HEK293T (cell line): Measurements from ENCODE around the gene ARRDC3.
A peak's percentile ranks its signal among the peaks of the same experiment; 100 is the strongest.

Source experiments
- CTCF ChIA-PET: fragments of 350-600 bp; formaldehyde crosslinking; extraction: SDS; loops from one replicate; lab custom pipeline; 2021; ENCODE audit warnings: antibody characterized with exemption, inconsistent platforms; lab: Yijun Ruan, JAX
- POLR2A ChIA-PET: fragments of 350-600 bp; formaldehyde crosslinking; extraction: SDS; loops from one replicate; lab custom pipeline; 2020; ENCODE audit warnings: antibody characterized with exemption, inconsistent platforms; lab: Yijun Ruan, JAX
- DNase-seq: peaks from one replicate; pipeline ENCODE4 v3.0.0; 2012; ENCODE audit warnings: mixed read lengths; ENCODE audit errors: extremely low spot score
- ARNT ChIP-seq: fragments of 450-650 bp; IDR thresholded peaks from 2 replicates; pipeline ENCODE4 v1.6.1; 2017; ENCODE audit warnings: mild to moderate bottlenecking
- BHLHE40 ChIP-seq: fragments of 450-650 bp; IDR thresholded peaks from 2 replicates; pipeline ENCODE4 v1.6.1; 2016; ENCODE audit warnings: mild to moderate bottlenecking, moderate library complexity, borderline replicate concordance
- CTBP1 ChIP-seq: fragments of 450-650 bp; IDR thresholded peaks from 2 replicates; pipeline ENCODE4 v1.6.1; 2016; ENCODE audit warnings: borderline replicate concordance
- ELF4 ChIP-seq: fragments of 450-650 bp; IDR thresholded peaks from 2 replicates; pipeline ENCODE4 v1.6.1; 2017; ENCODE audit warnings: antibody characterized with exemption
- FOXA1 ChIP-seq: fragments of 450-650 bp; IDR thresholded peaks from 2 replicates; pipeline ENCODE4 v1.6.1; 2016; ENCODE audit warnings: mild to moderate bottlenecking
- FOXK2 ChIP-seq: fragments of 450-650 bp; IDR thresholded peaks from 2 replicates; pipeline ENCODE4 v1.6.1; 2016; ENCODE audit warnings: mild to moderate bottlenecking
- FOXM1 ChIP-seq: fragments of 450-650 bp; IDR thresholded peaks from 2 replicates; pipeline ENCODE4 v1.6.1; 2017; ENCODE audit warnings: mild to moderate bottlenecking, borderline replicate concordance
- HDGF ChIP-seq: fragments of 450-650 bp; IDR thresholded peaks from 2 replicates; pipeline ENCODE4 v1.6.1; 2017; ENCODE audit warnings: antibody characterized with exemption, borderline replicate concordance
- L3MBTL2 ChIP-seq: fragments of 450-650 bp; conservative IDR thresholded peaks from 2 replicates; pipeline ENCODE4 v1.6.1; 2016; ENCODE audit warnings: mild to moderate bottlenecking
- LEF1 ChIP-seq: fragments of 450-650 bp; IDR thresholded peaks from 2 replicates; pipeline ENCODE4 v1.6.1; 2017; ENCODE audit warnings: mild to moderate bottlenecking, borderline replicate concordance
- NFRKB ChIP-seq: fragments of 450-650 bp; IDR thresholded peaks from 2 replicates; pipeline ENCODE4 v1.6.1; 2016; ENCODE audit warnings: mild to moderate bottlenecking, moderate library complexity
- PKNOX1 ChIP-seq: fragments of 450-650 bp; IDR thresholded peaks from 2 replicates; pipeline ENCODE4 v1.6.1; 2016
- SP1 ChIP-seq: fragments of 450-650 bp; IDR thresholded peaks from 2 replicates; pipeline ENCODE4 v1.6.1; 2017
- SUZ12 ChIP-seq: fragments of 450-650 bp; IDR thresholded peaks from 2 replicates; pipeline ENCODE4 v1.6.1; 2016; ENCODE audit warnings: mild to moderate bottlenecking
- TARDBP ChIP-seq: fragments of 450-650 bp; IDR thresholded peaks from 2 replicates; pipeline ENCODE4 v1.6.1; 2016
- ZNF384 ChIP-seq: fragments of 450-650 bp; IDR thresholded peaks from 2 replicates; pipeline ENCODE4 v1.6.1; 2016

ARRDC3 gene

GRCh38 chr5:91381774-91382359 is 1.2 kb downstream of the ARRDC3 start:
- peak; percentile 18 for DNase-seq
- TF ChIP-seq L3MBTL2 (peak; percentile 33; the same call in 1 of the 2 replicates), NFRKB (0 out of 2 replicates have a peak, but pooled peaks have one; percentile 13), PKNOX1 (peak; percentile 65), SUZ12 (no peak)
- CTCF ChIA-PET: interaction anchor here (1.6 kb wide), 1 partner anchor 162 kb away, joined by 5 read pairs; no protein-coding TSS in a partner anchor
- POLR2A ChIA-PET: interaction anchor here (0.9 to 3.2 kb wide), 11 partner anchors 11 to 284 kb away, joined by 3 to 22 read pairs (median 6); no protein-coding TSS in a partner anchor

GRCh38 chr5:91381239-91381773 is 1.8 kb downstream of the ARRDC3 start:
- no peak for DNase-seq
- TF ChIP-seq NFRKB (no peak), SP1 (no peak), TARDBP (no peak), HDGF (no peak), CTBP1 (no peak), FOXA1 (no peak), BHLHE40 (no peak), L3MBTL2 (no peak), ELF4 (no peak), PKNOX1 (no peak), ZNF384 (no peak), FOXM1 (no peak), ARNT (no peak), SUZ12 (no peak), FOXK2 (no peak), LEF1 (no peak)
- POLR2A ChIA-PET: interaction anchor here (0.7 to 2.1 kb wide), 36 partner anchors 11 to 1207 kb away, joined by 3 to 38 read pairs (median 4); partner anchors contain the start of gene CETN3
- CTCF ChIA-PET: no interaction called here

GRCh38 chr5:91380491-91381238 is 2.5 kb downstream of the ARRDC3 start:
- CTCF ChIA-PET: interaction anchor here (1.1 kb wide), 1 partner anchor 516 kb away, joined by 3 read pairs; no protein-coding TSS in a partner anchor
- DNase-seq: peak; percentile 82
- peak; percentile 41; the same call in 1 of the 2 replicates for TF ChIP-seq L3MBTL2
- no peak for TF ChIP-seq PKNOX1
- POLR2A ChIA-PET: interaction anchor here (0.7 to 2.1 kb wide), 37 partner anchors 9 to 1208 kb away, joined by 3 to 38 read pairs (median 4); partner anchors contain the start of gene CETN3

- POLR2A ChIA-PET: interaction anchor here (1.0 to 2.1 kb wide), 14 partner anchors 9 to 470 kb away, joined by 3 to 38 read pairs (median 6); no protein-coding TSS in a partner anchor
Observed at GRCh38 chr5:91379914-91380490, 3.1 kb downstream of the ARRDC3 start.

More at GRCh38 chr5:91379914-91380490, 3.1 kb downstream of the ARRDC3 start:
- CTCF ChIA-PET: interaction anchor here (1.1 kb wide), 1 partner anchor 515 kb away, joined by 3 read pairs; no protein-coding TSS in a partner anchor
- DNase-seq: peak; percentile 80
- TF ChIP-seq SP1 (no peak), CTBP1 (no peak), FOXA1 (no peak), FOXK2 (peak; percentile 71; the same call in 1 of the 2 replicates), FOXM1 (0 out of 2 replicates have a peak, but pooled peaks have one; percentile 5), SUZ12 (no peak), L3MBTL2 (peak; percentile 71), BHLHE40 (no peak), NFRKB (0 out of 2 replicates have a peak, but pooled peaks have one; percentile 17), PKNOX1 (peak; percentile 98), ARNT (peak; percentile 46; the same call in 1 of the 2 replicates), HDGF (no peak), ZNF384 (no peak), LEF1 (peak; percentile 95), TARDBP (no peak), ELF4 (no peak)
